Right renal cortex interstitium (tissue), 3 donors: ENCODE results near the gene DHRS7B. TPM values are rescaled to one million over a fixed set of nuclear protein-coding genes. Genes with fewer than 3 reads are reported as not detected.
"Not testable (repeated sequence)": the region's sequence is repeated elsewhere in the genome, so short reads cannot be mapped to it uniquely, and the experiment has no call there.

Experiments
- DNase-seq, 3 donors: peaks; one replicate each; pipeline ENCODE4 v3.0.0-alpha.2; 2013; ENCODE audit warnings: low read depth in 3 of 3, low spot score in 2 of 3
- polyA plus RNA-seq, 3 donors: library from polyadenylated mRNA; unstranded; fragments of 120-200 nt; gene quantifications; one replicate each; pipeline ENCODE4 v1.2.1, GENCODE V29; 2013; ENCODE audit not compliant: insufficient read length in 3 of 3

Gene DHRS7B
- polyA plus RNA-seq, 3 donors, result 37.3 to 45.3 (median 42.4) TPM

GRCh38 chr17:21174713-21175112 is 47.9 kb downstream of the DHRS7B start:
- no peak for DNase-seq

GRCh38 chr17:21176773-21177395 is 50.1 kb downstream of the DHRS7B start:
- DNase-seq, result no peak

GRCh38 chr17:21177401-21177800 is 50.6 kb downstream of the DHRS7B start:
- DNase-seq, result no peak

GRCh38 chr17:21177854-21178600 is 51.3 kb downstream of the DHRS7B start:
- DNase-seq, result no peak

GRCh38 chr17:21183468-21183867 is 56.7 kb downstream of the DHRS7B start:
- DNase-seq, result no peak

GRCh38 chr17:21184570-21184969 is 57.8 kb downstream of the DHRS7B start:
- DNase-seq, result no peak

- no peak for DNase-seq
Measured at GRCh38 chr17:21185061-21185460, 58.3 kb downstream of the DHRS7B start.

GRCh38 chr17:21186399-21187187 is 59.8 kb downstream of the DHRS7B start:
- no peak for DNase-seq

- no peak for DNase-seq
Measured at GRCh38 chr17:21189361-21189760, 62.6 kb downstream of the DHRS7B start.

- no peak for DNase-seq
Measured at GRCh38 chr17:21190078-21190477, 63.3 kb downstream of the DHRS7B start.

GRCh38 chr17:21191698-21192097 is 64.9 kb downstream of the DHRS7B start:
- DNase-seq, result no peak

- not testable (repeated sequence) for DNase-seq
Measured at GRCh38 chr17:21192414-21192813, 65.7 kb downstream of the DHRS7B start.

GRCh38 chr17:21193031-21193430 is 66.3 kb downstream of the DHRS7B start:
- no peak for DNase-seq

GRCh38 chr17:21194226-21194625 is 67.5 kb downstream of the DHRS7B start:
- DNase-seq, result no peak

- no peak for DNase-seq
Measured at GRCh38 chr17:21194703-21195102, 67.9 kb downstream of the DHRS7B start.

GRCh38 chr17:21196126-21196525 is 69.4 kb downstream of the DHRS7B start:
- no peak for DNase-seq

GRCh38 chr17:21198411-21198810 is 71.6 kb downstream of the DHRS7B start:
- DNase-seq, result no peak

- no peak for DNase-seq
Measured at GRCh38 chr17:21199311-21199710, 72.5 kb downstream of the DHRS7B start.

GRCh38 chr17:21199856-21200255 is 73.1 kb downstream of the DHRS7B start:
- no peak for DNase-seq

- DNase-seq, result no peak
Measured at GRCh38 chr17:21200590-21201297, 74.0 kb downstream of the DHRS7B start.

GRCh38 chr17:21201298-21201595 is 74.5 kb downstream of the DHRS7B start:
- no peak for DNase-seq
